Natural killer cell treated with Interleukin-12 subunit alpha and Interleukin-12 subunit beta and Interleukin-15 and Interleukin-18, amount 100 ng/mL, for 72 hours (primary cell): Measurements from ENCODE around the gene MYMK. TPM values are rescaled to one million over a fixed set of nuclear protein-coding genes. Genes with fewer than 3 reads are reported as not detected.

Experiments
- ATAC-seq, 2 donors: fragments of 150-1000 bp; cut with Tn5 transposase in 1 of 2; sonication (Bioruptor Pico), chemical (Tn5 transposase) in 1 of 2; 2 replicates each; pipeline ENCODE4 v1.10.0; 2021
- DNase-seq: peaks from one replicate; pipeline ENCODE4 v3.0.0; 2022; ENCODE audit warnings: low spot score
- H3K27ac Mint-ChIP-seq, 2 donors: 1 replicate in 1 of 2; 2 replicates in 1 of 2; pipeline ENCODE4 v1.8.0; 2022; ENCODE audit warnings: mixed read lengths in 2 of 2, mild to moderate bottlenecking in 1 of 2, moderate library complexity in 1 of 2
- H3K27me3 Mint-ChIP-seq, 2 donors: 1 replicate in 1 of 2; 2 replicates in 1 of 2; pipeline ENCODE4 v1.8.0; 2022; ENCODE audit warnings: mixed read lengths in 2 of 2
- H3K36me3 Mint-ChIP-seq: one replicate; pipeline ENCODE4 v1.8.0; 2022; ENCODE audit warnings: mixed read lengths
- H3K4me1 Mint-ChIP-seq, 2 donors: 1 replicate in 1 of 2; 2 replicates in 1 of 2; pipeline ENCODE4 v1.8.0; 2022; ENCODE audit warnings: low read depth in 2 of 2, mixed read lengths in 2 of 2, mild to moderate bottlenecking in 1 of 2
- H3K4me3 Mint-ChIP-seq: one replicate; pipeline ENCODE4 v1.8.0; 2022; ENCODE audit warnings: mixed read lengths
- H3K9me3 Mint-ChIP-seq: 2 replicates; pipeline ENCODE4 v1.8.0; 2022; ENCODE audit warnings: mixed read lengths
- total RNA-seq, 2 donors: library from RNA; stranded (reverse); gene quantifications; one replicate each; pipeline ENCODE4 v1.2.3, GENCODE V29; 2022

The MYMK gene
- total RNA-seq, 2 donors from 2014 or later, result not detected

GRCh38 chr9:133514460-133515239 is 10.1 kb downstream of the MYMK start:
- H3K4me3 Mint-ChIP-seq, result no peak overlapping the region
- H3K9me3 Mint-ChIP-seq, result no peaks in the 10 kb centered on the region
- ATAC-seq (no peak), DNase-seq (no peak)
- no peaks in the 10 kb centered on the region for H3K36me3 Mint-ChIP-seq
- no peak overlapping the region for H3K27ac Mint-ChIP-seq
- no peaks in the 10 kb centered on the region for H3K27me3 Mint-ChIP-seq
- no peaks in the 10 kb centered on the region for H3K4me1 Mint-ChIP-seq

DNA sequence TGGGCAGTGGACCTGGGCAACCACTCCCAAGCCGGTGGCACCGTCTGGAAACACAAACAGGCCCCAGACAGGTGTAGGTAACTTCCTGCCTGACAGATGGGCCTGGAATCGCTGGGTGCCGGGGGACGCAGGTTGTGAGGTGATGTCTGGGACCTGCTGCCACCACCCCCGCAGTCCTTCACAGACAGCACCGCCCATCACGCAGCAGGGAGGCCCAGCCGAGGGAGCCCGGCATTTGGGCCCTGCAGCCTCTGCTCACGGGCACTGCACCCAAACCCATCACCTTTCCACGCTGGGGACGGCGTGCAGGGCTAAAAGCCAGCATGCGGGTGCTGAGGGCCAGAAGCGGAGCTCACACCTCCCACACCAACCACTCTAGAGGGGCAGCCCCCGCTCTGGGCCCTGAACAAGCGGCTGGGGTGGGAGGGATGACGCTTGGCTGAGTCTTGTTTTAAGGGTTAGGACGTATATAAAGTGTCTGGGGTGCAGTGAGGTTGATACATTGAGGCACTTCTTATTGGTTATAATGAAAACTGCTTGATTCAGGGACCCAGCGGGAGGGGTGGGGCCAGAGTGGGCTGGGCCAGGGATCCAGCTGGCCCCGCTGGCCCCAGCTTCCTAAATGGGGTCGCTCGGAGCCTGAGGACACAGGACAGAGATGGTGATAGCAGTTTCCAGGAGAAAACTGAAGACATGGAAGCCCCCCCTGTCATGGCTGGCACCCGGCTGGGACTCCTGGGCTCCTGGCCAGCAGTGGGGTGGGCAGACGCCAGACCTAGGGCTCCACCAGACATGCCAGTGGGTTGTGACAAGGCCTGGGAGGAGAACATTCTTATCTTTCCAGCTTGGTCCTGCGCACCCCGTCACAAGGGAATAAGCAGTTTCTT is 11.3 kb downstream of the MYMK start:
- DNase-seq (no peak), ATAC-seq (no peak)
- H3K27me3 Mint-ChIP-seq, result no peaks in the 10 kb centered on the region
- no peaks in the 10 kb centered on the region for H3K36me3 Mint-ChIP-seq
- H3K4me3 Mint-ChIP-seq, result no peak overlapping the region
- peaks cover 0 to 4% of the 10 kb centered on the region in 2 donors for H3K4me1 Mint-ChIP-seq
- no peak overlapping the region for H3K27ac Mint-ChIP-seq
- H3K9me3 Mint-ChIP-seq, result no peaks in the 10 kb centered on the region

DNA sequence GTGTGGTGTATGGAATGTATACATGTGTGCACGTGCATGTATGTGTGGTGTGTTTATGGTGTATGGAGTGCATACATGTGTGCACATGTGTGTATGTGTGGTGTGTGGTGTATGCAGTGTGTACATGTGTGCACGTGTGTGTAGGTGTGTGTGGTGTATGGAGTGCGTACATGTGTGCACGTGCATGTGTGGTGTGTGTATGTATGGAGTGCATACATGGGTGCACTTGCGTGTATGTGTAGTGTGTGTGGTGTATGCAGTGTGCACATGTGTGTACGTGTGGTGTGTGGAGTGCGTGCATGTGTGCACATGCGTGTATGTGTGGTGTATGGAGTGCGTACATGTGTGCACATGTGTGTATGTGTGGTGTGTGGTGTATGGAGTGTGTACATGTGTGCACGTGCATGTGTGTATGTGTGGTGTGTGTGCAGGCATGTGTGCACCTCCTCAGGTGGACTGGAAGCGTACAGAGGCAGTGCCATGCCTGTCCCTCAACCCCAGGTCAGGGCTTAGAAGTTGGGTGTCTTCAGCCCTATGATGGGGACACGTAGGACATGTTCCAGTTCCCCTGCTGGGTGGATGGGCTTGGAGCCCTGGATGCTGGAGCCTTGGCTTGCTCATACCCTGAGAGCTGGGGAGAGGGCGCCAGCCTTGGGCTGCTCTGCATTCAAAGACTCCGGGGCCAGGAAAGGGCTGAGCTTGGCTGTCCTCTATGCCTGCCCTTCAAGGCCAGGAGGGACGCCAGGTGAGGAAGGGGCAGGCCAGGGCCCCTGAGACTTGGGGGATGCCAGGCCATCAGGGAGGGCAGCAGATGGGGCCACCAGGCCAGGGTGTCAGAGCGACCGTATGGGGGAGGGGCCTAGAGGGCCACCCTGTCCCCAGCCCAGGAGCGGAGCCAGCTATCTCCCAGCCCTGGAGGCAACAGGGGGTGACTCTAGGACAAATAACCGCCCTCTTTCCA is 12.2 kb downstream of the MYMK start:
- Mint-ChIP-seq H3K36me3 (no peaks in the 10 kb centered on the region), H3K27ac (no peak overlapping the region)
- no peak for ATAC-seq

GRCh38 chr9:133511607-133512006 is 13.2 kb downstream of the MYMK start:
- H3K27me3 Mint-ChIP-seq, result no peaks in the 10 kb centered on the region
- no peak overlapping the region for H3K27ac Mint-ChIP-seq
- H3K4me3 Mint-ChIP-seq, result no peak overlapping the region
- peaks cover 0 to 4% of the 10 kb centered on the region in 2 donors for H3K4me1 Mint-ChIP-seq
- ATAC-seq (no peak), DNase-seq (no peak)
- H3K36me3 Mint-ChIP-seq, result no peaks in the 10 kb centered on the region
- no peaks in the 10 kb centered on the region for H3K9me3 Mint-ChIP-seq

More for the DNA sequence above, 12.2 kb downstream of the MYMK start:
- Mint-ChIP-seq H3K27me3 (no peaks in the 10 kb centered on the region), H3K9me3 (no peaks in the 10 kb centered on the region), H3K4me3 (no peak overlapping the region), H3K4me1 (peaks cover 0 to 4% of the 10 kb centered on the region in 2 donors)
- DNase-seq, result no peak

DNA sequence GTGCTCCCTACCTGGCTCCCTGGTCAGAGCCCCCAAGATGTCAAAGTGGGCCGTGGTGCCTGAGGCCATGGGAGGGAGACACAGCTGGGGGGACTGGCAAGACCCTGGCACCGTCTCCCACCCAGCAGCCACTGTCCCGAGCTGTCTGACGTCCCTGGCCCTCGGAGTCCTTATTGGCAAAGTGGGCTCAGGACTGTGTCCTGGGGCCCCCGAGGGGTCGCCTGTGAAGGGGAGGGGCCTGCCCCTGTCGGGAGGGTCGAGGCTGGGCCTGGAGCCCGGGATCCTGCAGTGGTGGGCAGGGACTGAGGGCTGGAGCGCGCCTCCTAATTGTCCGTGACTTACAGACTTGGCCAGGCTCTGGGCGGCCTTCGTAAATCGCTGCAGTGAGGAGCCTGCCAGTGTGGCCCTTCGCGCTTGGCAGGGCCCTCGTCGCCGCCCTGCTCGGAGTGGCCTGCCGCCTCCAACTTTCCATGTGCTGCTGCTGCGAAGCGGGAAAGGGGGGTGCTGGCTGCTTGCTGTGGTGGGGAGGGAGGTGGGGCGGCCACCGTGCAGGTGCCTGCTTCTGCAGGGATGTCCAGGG is 13.7 kb downstream of the MYMK start:
- peaks cover 0 to 4% of the 10 kb centered on the region in 2 donors for H3K4me1 Mint-ChIP-seq
- H3K9me3 Mint-ChIP-seq, result no peaks in the 10 kb centered on the region
- ATAC-seq (no peak), DNase-seq (no peak)
- no peak overlapping the region for H3K27ac Mint-ChIP-seq
- H3K4me3 Mint-ChIP-seq, result no peak overlapping the region
- H3K36me3 Mint-ChIP-seq, result no peaks in the 10 kb centered on the region
- no peaks in the 10 kb centered on the region for H3K27me3 Mint-ChIP-seq

DNA sequence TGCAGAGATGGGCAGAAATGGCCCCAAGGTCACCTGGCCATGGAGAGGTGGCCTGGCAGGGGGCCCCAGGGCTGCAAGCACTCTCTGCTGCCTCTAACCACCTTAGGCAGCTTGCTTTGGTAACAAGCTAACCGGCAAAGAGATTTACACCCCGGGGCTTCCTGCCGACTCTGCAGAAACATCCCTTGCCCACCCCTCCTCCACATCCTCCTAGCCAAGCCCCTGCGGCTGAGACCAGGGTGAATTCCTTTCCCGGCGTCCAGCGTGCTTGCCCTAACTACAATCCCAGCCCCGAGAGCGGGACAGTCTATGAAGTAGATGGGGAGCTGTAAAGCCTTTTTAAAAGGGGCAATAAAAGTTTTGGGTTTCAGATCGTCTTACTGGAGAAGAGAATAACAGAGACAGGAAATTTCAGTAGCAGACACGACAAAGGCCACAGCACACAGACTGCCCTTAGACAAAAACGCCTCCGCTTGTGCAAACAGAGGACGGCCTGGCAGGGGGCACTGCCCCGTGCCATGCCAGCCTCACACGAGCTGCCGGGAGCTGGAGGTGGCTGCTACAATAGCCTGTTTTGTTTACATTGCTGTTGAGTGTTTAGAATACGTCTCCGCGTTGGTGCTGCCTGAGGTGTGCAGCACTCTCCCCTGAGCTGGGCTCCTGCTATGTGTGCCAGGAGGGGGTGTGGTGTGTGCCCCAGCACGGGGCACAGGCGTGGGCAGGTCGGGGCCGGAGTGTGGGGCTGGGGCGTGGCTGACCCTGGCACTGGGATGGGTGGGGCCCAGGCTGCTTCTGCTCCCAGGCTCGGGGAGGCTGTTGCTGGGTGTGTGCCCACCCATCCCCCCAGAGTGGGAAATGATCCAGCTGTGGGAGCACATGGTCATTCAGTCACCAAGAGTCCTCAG is 15.3 kb downstream of the MYMK start:
- ATAC-seq (no peak), DNase-seq (no peak)
- H3K36me3 Mint-ChIP-seq, result no peaks in the 10 kb centered on the region
- peaks cover 0 to 4% of the 10 kb centered on the region in 2 donors for H3K4me1 Mint-ChIP-seq
- no peaks in the 10 kb centered on the region for H3K9me3 Mint-ChIP-seq
- H3K4me3 Mint-ChIP-seq, result peak overlapping the region; percentile 49
- H3K27me3 Mint-ChIP-seq, result no peaks in the 10 kb centered on the region
- no peak overlapping the region for H3K27ac Mint-ChIP-seq

- Mint-ChIP-seq H3K27me3 (no peaks in the 10 kb centered on the region), H3K36me3 (no peaks in the 10 kb centered on the region), H3K4me3 (no peak overlapping the region), H3K9me3 (no peaks in the 10 kb centered on the region), H3K4me1 (peaks cover 0 to 4% of the 10 kb centered on the region in 2 donors), H3K27ac (no peak overlapping the region)
- no peak for ATAC-seq
- DNase-seq, result no peak
Measured at GRCh38 chr9:133508046-133508445, 16.7 kb downstream of the MYMK start.

- peaks cover 2% of the 10 kb centered on the region for H3K9me3 Mint-ChIP-seq
- no peak for ATAC-seq
Measured at GRCh38 chr9:133507246-133507965, 17.4 kb downstream of the MYMK start.

DNA sequence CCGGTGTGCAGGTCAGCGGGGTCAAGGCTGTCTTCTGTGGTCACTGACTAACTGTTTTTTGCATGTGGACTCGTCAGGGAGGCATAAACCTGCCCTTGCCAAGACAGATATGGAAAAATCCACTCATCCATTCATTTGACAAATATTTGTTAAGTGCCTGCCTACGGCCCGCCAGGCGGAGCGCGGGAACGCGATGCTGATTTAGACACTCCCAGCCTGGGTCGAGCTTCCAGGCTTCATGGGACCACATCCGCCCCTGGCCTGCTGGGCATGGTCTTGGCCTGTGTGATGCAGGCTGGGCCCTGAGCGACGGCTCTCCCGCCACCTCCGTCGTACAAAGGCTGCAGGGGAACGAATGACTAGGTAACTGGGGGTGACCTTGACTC is 18.1 kb downstream of the MYMK start:
- Mint-ChIP-seq H3K9me3 (peaks cover 4% of the 10 kb centered on the region), H3K27ac (no peak overlapping the region), H3K36me3 (peaks cover 10% of the 10 kb centered on the region), H3K4me3 (no peak overlapping the region), H3K4me1 (peaks cover 0 to 4% of the 10 kb centered on the region in 2 donors), H3K27me3 (peaks cover 6 to 11% of the 10 kb centered on the region in 2 donors)
- ATAC-seq (no peak), DNase-seq (no peak)

More at GRCh38 chr9:133507246-133507965, 17.4 kb downstream of the MYMK start:
- Mint-ChIP-seq H3K36me3 (peaks cover 3% of the 10 kb centered on the region), H3K4me1 (peaks cover 0 to 4% of the 10 kb centered on the region in 2 donors), H3K4me3 (no peak overlapping the region), H3K27me3 (peaks cover 3% of the 10 kb centered on the region in 2 donors), H3K27ac (no peak overlapping the region)
- no peak for DNase-seq

- Mint-ChIP-seq H3K4me3 (no peak overlapping the region), H3K36me3 (peaks cover 16% of the 10 kb centered on the region), H3K27ac (no peak overlapping the region), H3K9me3 (peaks cover 8% of the 10 kb centered on the region), H3K27me3 (peaks cover 12 to 17% of the 10 kb centered on the region in 2 donors), H3K4me1 (peaks cover 0 to 4% of the 10 kb centered on the region in 2 donors)
- DNase-seq (no peak), ATAC-seq (peak in 1 of 2 donors; percentile 43)
Measured at GRCh38 chr9:133505901-133506652, 18.7 kb downstream of the MYMK start.

DNA sequence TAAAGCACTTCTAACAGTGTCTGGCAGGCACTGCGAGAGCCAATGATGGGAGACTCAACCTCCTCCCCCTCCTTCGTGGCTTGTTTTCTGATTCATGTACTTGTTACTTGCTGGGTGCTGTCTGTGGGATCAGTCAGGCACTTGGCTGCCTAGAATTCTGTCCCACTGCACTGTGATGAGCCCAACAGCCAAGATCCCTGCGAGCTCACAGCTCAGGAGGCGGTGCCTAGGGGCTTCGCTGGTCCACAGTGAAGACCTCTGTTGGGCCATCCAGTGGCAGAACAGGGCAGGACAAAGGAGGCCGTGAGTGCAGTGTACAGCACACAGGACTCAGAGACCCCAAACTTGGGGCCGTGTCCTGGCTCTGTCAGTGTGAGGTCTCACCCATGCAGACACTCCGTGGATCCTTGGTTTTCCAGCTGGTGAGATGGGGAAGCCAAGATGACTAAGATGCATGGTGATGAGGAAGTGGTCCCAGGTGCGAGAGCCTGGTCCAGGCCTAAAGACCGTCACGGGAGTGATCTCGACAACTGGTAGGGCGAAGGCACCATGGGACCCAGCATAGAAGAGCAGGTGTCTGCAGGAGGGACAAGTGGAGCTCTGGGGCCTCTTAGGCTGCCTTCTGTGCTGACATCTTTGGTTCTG is 19.5 kb downstream of the MYMK start:
- Mint-ChIP-seq H3K27ac (no peak overlapping the region), H3K4me3 (no peak overlapping the region), H3K4me1 (peaks cover 0 to 4% of the 10 kb centered on the region in 2 donors), H3K27me3 (peaks cover 14 to 18% of the 10 kb centered on the region in 2 donors), H3K9me3 (peaks cover 9% of the 10 kb centered on the region), H3K36me3 (peaks cover 17% of the 10 kb centered on the region)
- no peak for ATAC-seq
- DNase-seq, result no peak
